AG10803 (cell line): ENCODE measurements around the gene SLC26A11.

Experiments used
- DNase-seq: peaks from one replicate; pipeline ENCODE4 v3.0.0; 2010; ENCODE audit warnings: low read depth
- H3K4me3 ChIP-seq: 2 replicates; pipeline ENCODE4 v1.5.1; 2011; ENCODE audit warnings: mild to moderate bottlenecking, low read length, control low read depth
- CTCF ChIP-seq: conservative IDR thresholded peaks from 2 replicates; pipeline ENCODE4 v1.5.1; 2011; ENCODE audit warnings: mild to moderate bottlenecking, low read length, control low read depth, inconsistent platforms

SLC26A11 gene

GRCh38 chr17:80220054-80220735 lies at the start of gene SLC26A11, which contains the start of gene SGSH:
TSS of gene SLC26A11 (plus strand) at chr17:80220427. CDS start at chr17:80221561, 1,134 bp downstream.
TSS of gene SGSH (minus strand) at chr17:80220333. CDS start at chr17:80220313, 20 bp downstream.
- no peak for TF ChIP-seq CTCF
- DNase-seq, result peak; percentile 52
- H3K4me3 ChIP-seq, result peak within 1 kb of the TSS; percentile 85

DNA sequence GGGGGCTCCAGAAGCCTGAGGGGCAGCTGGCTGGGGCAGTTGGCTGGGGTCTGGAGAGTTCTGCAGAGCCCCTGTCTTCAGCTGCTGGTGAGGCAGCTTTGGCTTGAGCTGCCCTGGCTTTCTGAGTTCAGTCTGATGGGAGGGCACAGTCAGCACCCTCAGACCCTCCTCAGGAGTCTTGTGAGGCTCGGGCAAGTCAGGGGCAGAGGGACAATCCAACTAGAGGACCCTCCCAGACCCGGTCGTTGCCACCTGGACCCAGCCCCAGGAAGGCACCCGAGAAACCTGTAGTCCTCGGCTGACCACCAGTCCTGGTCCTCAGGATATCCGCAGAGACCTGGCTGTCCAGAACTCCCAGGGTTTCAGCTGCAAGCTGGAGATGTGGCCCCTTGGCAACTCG lies 48.5 kb upstream of the SLC26A11 start:
- no peak for TF ChIP-seq CTCF
- no peak overlapping the region for H3K4me3 ChIP-seq

DNA sequence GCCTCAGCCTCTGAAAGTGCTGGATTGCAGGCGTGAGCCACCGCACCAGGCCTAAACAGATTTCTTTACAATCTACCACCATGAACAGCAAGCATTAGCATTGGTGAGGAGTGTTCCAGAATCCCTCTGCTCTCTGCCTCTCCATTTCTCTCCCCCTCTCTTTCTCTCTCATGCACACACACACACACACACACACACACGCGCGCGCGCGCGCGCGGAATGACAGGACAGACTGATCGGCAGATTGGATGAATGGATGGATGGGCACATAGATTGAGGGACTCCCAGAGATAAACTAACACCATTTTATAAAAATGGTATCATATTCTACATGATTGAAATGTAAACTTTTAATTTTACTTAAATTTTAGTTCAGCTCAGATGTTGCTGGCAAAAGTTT lies 47.1 kb upstream of the SLC26A11 start:
- H3K4me3 ChIP-seq, result no peak overlapping the region
- DNase-seq, result no peak

More for the DNA sequence above, 48.5 kb upstream of the SLC26A11 start:
- DNase-seq, result no peak

DNA sequence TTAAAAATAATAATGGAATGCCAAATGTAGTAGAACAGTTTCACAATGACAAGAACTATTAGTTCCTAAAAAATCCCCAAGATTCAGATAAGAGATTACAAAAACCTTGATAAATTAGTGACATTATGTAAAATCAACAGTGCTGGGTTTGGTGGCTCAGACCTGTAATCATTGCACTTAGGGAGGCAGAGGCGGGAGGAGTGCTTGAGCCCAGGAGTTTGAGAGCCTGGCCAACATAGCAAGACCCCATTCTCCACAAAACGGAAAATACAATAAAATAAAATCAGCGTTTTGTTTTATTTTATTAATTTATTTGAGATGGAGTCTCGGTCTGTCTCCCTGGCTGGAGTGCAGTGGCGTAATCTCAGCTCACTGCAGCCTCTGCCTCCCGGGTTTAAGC lies 46.3 kb upstream of the SLC26A11 start:
- TF ChIP-seq CTCF, result no peak
- H3K4me3 ChIP-seq, result no peak overlapping the region
- DNase-seq, result no peak

More for the DNA sequence above, 47.1 kb upstream of the SLC26A11 start:
- TF ChIP-seq CTCF, result no peak

- no peak overlapping the region for H3K4me3 ChIP-seq
- no peak for TF ChIP-seq CTCF
- DNase-seq, result no peak
Observed at GRCh38 chr17:80176757-80177156, 43.5 kb upstream of the SLC26A11 start.

- DNase-seq, result no peak
- no peak overlapping the region for H3K4me3 ChIP-seq
- TF ChIP-seq CTCF, result no peak
Observed at GRCh38 chr17:80177986-80178595, 42.1 kb upstream of the SLC26A11 start.

DNA sequence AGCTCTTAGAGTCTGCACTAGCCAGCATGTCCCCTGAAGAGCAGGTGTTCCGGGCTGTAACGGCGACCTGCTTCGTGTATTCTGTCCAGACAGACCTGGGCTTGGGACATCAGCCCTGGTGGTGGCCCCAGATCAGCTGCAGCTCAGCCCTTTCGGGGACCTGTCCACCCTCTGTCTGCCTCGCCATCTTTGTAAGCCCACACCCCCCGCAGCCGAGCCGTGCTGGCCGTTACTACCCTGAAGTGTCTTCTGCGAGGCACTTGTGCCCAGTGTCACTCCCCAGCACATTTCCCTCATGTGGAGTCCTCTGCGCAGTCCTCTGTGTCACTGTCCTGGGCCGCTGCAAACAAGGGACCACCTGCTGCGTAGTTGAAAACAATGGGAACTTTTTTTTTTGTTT lies 40.0 kb upstream of the SLC26A11 start:
- no peak for TF ChIP-seq CTCF
- no peak for DNase-seq
- no peak overlapping the region for H3K4me3 ChIP-seq
